Activated CD4-positive, CD25-positive, alpha-beta regulatory T cell treated with anti-CD3 and anti-CD28 coated beads, Interleukin-2, amount 50 U/mL, for 16 hours (primary cell): ENCODE results near the gene MAPK10.
"Not testable (repeated sequence)": the region's sequence is repeated elsewhere in the genome, so short reads cannot be mapped to it uniquely, and the experiment has no call there.

Experiments
- DNase-seq: peaks from one replicate; pipeline ENCODE4 v3.0.0-alpha.2; 2020; ENCODE audit warnings: low read depth, low spot score

The MAPK10 gene

DNA sequence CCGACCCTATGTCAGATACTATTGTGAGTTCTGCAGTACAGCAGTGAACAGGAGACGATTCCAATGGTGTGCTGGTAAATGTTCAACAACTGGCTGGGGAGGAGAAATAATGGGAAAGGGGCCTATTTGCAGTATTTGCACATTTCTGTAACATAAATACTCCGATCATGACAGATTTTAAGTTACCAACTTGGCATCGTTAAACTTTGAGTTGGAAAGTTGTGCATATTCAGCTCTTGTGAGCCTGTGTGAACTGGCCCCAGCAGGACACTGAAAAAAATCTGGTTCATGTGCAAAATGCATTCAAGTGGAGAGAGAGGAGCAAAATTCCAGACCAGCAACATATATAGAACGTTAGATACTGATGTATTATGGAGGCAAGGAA is 175.0 kb downstream of the MAPK10 start:
- no peak for DNase-seq

DNA sequence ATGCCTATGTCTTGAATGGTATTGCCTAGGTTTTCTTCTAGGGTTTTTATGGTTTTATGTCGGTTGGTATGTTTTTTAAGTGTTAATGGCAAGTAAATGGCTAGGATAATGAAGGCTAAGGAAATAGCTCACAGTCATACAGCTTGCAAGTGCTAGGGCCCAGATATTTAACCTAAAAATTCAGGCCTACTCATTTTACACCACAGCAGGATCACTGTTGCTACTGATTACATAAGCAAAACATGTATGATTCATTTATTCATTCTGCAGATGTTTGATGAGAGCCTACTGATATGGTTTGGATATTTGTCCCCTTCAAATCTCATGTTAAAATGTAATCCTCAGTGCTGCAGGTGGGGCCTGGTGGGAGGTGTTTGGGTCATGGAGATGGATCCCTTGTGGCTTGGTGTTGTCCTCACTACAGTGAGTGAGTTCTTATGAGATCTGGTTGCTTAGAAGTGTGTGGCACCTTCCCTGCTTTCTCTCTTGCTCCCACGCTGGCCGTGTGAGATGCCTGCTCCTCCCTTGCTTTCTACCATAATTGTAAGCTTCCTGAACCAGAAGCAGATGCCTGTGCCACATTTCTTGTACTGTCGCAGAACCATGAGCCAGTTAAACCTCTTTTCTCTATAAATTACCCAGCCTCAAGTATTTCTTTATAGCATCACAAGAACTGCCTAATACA is 175.5 kb downstream of the MAPK10 start:
- DNase-seq: no peak

DNA sequence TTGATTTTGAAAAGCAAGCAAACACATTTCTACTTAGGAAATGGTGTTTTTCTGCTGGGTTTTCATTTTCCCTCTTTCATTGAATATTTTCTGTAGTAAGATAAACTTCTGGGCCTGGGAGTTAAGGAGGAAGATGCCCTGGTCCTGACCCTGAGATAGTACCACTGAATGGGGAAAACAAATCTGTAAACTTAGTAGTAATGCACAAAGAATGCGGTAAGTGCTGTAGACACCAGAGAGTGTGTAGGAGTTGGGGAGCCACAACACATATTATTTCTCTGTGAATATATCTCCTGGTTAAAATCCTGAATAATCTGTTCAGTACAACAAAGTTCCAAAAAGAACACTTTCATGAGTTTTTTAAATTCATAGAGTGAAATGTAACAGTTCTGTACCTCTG is 178.3 kb downstream of the MAPK10 start:
- DNase-seq: no peak

DNA sequence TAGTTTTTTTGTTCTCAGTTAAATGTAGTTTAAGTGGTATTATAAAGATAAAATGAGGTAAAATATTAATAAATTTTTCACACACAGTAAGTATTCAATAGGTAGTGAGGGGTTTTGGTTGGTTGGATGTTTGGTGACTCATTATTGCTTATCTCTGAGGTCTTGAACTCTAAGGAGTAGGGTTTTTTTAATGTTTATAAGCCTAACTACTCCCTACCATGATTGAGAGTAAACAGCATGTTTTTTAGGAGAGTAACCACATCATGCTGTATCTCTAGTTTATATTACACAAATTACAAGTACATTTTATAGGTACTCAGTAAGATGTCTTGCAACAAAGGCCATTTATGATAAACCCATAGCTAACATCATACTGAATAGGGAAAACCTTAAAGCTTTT is 181.6 kb downstream of the MAPK10 start:
- no peak for DNase-seq

DNA sequence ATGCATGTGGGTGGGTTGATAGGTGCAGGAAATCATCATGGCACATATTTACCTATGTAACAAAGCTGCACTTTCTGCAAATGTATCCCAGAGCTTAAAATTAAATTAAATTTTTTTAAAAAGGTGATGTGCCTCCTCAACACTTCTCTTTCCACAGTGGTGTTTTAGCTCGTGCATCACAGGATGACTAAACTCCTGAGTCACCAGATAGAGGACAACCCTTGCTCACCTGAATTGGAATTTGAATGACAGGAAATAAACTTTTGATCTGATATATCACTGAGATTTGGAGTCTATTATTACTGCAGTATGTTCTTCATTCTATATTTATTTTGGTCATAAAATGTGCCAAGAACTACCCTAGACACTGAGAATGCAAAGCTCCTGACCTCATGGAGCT is 185.3 kb downstream of the MAPK10 start:
- no peak for DNase-seq

DNA sequence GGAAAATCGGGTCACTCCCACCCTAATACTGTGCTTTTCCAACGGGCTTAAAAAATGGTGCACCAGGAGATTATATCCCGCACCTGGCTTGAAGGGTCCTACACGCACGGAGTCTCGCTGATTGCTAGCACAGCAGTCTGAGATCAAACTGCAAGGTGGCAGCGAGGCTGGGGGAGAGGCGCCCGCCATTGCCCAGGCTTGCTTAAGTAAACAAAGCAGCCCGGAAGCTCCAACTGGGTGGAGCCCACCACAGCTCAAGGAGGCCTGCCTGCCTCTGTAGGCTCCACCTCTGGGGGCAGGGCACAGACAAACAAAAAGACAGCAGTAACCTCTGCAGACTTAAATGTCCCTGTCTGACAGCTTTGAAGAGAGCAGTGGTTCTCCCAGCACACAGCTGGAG is 191.5 kb downstream of the MAPK10 start:
- DNase-seq: not testable (repeated sequence)

DNA sequence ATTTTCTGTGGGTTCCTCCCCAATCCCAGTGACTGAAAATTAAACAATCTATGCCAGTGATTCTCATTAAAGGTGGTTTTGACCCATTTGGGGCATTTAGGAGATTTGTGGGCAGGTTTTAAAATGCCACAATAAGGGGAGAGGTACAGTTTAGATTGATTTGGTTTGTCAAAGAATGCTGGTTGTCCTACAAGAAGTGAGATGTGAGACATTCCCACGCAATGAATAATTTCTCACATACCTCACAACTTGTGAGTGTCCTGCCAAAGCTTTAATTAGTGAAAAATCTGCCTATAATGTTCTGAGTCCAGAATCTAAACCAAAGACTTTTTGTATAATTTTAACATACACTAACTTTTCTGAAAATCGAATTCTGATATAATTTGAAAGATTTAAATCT is 199.4 kb downstream of the MAPK10 start:
- no peak for DNase-seq

DNA sequence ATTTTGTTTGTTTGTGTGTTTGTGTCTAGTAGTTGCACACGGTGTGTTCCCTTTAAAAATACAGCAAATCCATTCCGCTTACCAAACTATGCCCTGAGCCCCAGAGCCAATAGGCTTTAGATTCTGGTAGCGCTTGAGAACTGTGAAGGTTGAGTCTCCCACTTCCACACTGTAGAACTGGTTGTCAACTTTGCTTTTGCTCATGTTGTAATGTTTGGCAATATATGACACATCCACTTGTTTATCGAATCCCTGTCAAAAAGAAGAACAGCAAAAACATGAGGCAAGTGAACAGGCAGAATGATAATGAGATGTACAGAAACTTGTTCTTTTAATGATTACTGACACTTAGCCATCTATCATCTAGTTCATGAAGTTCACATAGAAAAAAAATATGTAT is 200.6 kb downstream of the MAPK10 start:
- no peak for DNase-seq

DNA sequence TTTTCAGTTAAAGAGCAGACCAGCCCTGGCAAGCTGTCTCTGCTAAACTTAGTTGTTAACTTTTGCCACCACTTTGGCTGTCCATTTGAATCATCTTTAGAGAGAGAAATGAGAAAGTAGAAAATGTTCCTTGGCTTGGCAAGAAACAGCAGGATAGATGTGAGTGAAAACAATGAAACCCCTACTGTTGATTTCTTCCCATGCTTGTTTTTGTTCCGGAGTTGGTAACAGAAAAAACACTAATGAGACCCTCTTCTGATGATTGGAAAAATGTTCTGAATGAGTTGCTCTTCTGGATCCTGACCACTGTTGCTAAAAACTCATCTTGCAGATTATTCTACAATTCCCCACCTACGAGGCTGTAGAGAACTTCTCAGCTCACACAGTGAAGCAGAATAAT is 203.3 kb downstream of the MAPK10 start:
- no peak for DNase-seq

DNA sequence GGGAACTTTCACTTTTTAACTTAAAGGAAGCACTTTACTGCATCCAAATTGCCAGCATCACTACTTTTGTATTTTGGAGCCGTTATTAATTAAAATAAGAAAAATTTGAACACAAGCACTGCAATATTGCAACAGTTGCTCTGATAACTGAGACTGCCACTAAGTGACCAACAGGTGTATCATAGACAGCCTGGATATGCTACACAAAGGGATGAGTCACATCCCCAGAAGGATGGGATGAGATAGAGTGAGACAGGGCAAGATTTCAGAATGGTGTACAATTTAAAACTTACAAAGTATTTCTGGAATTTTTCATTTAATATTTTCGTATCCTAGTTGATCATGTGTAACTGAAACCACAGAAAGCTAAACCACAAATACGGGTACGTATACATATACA is 204.1 kb downstream of the MAPK10 start:
- DNase-seq: no peak

DNA sequence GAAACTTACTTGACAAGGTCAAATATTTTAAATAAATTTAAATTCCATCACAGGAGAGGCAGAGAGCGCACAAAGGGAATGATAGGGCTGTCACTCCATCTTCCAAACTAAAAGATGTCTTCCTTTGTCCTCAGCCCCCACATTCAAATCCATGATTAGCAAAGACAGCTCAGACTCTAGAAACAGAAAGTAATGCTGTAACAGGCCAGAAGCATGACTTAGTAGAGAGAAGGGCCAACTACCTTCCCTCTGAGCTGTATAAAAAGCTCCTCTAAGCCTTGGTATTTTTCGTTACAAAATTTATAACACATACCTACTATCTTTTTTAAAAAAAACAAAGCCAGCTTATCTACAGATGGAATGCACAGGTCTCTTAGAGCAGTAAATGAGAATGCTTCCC is 207.4 kb downstream of the MAPK10 start:
- no peak for DNase-seq

DNA sequence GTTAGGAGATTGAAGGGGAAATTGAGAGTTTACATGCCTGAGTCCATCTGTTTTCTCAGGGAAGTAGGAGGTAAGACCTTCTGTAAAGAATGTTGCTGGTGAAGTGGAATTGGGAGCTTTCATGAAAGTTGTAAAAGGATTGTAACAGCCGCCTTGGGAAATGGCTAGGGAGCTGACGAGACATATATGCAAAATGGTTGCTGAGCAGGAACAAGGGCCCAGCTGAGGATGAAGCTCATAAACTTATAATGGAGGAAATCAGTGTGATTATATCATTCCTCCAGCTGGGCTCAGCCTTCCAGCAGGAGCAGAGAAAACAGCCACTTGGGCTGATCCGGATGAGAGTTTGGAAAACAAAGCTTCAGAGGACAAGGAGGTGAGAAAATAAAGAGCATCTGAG is 208.7 kb downstream of the MAPK10 start:
- no peak for DNase-seq

DNA sequence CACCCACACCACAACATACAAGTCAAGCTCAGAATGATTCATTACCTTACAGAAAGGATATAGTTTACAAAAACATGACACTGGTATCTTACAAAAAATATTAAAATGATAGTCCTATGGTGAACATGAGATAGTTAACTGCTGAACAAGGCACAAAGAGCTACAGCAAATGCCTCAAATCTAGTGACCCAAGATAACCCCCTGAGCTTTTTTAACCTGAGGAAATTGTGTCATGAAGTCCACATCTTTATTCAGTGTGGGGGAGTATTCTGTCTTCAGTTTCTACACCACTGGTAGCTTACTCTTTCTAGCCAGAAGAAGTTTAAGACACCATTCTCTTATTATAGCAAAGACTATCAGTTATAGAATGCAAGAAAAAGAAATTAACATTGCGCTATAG is 218.7 kb downstream of the MAPK10 start:
- DNase-seq: no peak

DNA sequence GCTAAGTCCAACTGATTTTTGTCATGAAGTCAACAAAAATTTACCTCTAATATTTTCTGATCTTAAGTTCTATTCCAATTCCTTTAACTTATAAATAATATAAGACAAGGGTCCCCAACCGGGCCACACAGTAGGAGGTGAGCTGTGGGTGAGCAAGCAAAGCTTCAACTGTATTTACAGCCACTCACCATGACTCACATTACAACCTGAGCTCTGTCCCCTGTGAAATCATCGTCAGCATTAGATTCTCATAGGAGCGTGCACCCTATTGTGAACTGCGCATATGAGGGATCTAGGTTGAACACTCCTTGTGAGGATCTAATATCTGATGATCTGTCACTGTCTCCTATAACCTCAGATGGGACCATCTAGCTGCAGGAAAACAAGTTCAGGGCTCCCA is 227.4 kb downstream of the MAPK10 start:
- no peak for DNase-seq

DNA sequence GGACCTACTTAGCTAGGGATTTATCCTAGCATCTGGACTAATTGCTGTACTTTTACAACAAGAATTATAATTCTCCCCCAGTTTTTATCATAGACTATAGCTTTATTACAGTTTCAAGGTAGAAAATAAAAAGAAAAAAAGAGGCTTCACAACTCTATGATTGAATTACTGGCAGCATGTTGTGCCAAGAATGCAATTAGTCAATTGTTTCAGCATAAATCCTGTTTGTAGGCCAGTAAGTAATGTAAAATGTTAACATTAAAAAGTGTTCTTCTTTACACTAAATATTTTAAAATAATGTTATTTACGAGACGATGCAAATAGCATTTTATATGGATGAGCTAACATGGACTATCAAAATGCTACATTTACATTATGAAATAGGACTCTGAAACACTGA is 228.4 kb downstream of the MAPK10 start:
- no peak for DNase-seq

DNA sequence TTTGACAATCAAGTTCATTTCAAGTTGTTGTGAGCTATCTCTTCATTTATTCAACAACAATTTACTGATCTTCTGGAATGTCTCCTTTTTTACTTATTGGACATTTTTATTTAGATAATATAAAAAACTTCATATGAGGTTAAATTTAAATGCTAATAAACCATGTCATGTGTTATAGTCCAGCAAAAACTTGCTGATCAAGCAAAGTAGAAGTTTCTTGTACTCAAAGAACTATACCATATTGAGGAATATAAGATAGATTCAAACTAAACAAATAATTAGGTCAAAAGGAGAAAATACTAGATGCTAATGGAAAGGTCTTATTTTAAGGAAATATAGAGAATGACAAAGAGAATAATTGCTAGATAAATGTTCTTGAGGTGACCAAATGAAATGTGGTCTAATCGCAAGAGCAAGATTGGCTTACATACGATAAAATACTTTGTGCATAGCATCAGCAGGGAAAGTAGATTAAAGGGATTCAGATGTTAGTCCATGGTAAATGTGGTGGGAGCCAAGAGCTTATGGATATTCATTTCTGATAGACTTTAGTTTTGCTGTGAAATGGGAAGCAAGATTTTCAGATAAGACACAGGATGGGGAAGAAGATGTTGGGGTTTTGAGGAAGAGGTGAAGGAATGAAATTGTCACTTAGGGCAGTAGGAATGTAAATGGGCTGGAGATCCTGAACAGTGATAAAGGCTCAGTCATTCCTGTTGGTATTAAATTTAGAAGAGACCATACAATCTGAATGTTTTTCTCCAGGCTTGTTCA is 229.5 kb downstream of the MAPK10 start:
- no peak for DNase-seq

DNA sequence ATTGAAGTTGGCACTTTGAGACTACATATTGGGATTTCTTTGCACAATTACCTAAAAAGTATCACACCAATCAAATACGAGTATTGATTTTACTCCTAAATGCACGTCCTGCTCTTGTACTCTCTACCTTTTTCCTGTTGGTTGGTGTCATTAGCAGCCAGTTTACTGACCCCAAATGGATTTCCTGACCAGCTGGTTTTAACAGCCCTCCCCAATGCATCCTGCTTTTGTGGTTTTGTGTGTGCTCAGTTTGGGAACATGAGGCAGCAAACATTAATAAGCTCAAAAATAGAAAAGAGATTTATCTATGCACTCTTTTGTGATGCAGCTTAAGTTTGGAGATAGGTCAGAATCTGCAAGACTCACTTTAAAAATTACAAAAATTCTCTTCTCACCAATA is 230.3 kb downstream of the MAPK10 start:
- no peak for DNase-seq

DNA sequence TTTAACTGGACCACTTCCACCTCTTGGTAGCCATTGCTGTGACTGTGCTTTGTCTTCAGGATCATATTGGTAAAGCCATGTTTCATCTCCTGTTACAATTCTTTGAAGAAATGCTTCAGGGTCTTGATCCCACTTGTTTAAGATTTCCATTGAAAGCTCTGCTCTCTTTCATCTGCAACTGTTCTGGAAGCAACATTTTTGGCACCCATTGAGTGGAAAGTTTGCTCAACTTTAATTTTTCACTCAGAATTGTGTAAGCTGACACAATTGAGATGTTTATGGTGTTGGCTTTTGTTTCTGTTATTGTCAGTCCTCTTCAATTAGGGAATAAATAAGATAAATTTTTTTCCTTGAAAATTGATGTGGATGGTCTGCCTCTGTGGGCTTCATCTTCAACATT is 237.4 kb downstream of the MAPK10 start:
- DNase-seq: no peak

DNA sequence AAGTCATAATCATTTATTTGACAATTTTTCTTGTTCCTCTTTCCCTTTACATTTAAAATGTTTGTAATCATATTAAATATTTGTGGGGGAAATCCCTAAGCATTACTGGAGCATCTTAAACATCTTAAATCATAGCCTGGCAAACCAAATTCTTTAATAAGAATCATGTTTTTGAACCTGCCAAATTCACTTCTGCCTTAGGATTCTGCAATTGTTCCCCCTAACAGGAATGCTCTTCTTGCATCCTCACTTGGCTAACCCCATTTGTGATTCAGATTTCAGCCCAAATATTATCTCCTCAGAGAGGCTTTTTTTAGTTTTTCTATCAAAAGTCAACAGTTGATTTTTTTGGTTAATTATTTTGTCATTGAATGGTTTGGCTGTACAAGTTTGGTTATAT is 241.1 kb downstream of the MAPK10 start:
- no peak for DNase-seq

DNA sequence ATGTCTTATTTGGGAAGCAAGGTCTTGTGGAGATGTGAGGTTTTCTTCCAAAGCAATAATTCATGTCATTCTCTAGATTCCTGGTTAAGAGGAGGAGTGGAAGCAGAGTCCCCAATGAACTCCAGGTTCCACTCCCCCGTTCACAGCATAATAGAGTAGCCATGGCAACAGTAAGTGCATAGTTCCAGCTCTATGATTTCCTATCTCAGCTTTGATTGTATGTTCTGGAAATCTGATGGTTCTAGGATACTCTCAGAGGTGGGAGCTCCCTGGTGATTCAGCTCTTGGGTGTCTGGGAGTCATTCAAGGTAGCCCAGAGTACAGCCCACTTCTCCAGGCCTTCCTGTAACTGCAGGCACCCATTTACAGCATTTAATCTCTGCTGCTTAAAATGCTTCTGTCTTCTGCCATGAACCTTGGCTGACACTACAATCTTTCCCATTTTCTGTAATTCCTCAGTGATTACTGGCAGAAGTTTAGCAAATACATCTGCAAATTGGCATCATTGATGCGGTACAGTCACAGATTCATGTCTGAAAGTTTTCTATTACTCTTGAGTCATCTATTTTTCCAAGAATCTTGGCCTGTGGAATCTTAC is 242.0 kb downstream of the MAPK10 start:
- DNase-seq: no peak

DNA sequence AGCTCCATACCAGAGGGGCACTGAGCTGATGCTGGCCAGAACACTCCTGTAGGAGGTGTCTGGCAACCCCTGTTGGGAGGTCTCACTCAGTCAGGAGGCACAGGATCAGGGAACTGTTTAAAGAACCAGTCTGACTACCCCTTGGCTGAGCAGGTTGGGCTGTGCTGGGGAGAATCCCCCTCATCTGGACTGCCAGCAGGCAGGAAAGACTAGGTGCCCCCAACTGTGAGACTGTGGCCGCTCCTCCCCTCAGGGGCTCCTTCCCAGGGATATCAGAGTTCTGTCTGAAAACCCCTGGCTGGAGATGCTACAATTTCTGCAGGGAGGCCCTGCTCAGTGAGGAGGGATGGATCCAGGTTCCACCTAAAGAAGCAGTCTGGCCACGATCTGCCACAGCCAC is 245.3 kb downstream of the MAPK10 start:
- no peak for DNase-seq

DNA sequence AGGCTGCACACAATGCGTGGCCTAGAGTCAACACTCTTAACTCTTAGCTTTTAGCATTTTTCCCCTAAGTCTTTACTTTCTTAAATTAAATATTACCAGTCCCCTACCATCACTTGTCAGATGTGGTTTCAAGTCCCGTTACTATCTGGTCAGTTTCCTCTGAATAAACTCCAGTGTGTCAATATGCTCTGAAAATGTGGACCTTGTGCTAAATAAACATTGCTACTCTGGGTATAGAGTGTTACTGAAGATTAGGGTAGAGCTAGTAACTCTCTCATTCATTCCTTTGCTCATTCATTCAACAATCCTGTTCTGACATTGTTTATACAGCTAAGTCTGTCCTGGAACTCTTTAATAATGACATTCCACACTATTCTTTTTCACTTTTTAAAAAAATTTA is 251.0 kb downstream of the MAPK10 start:
- no peak for DNase-seq

DNA sequence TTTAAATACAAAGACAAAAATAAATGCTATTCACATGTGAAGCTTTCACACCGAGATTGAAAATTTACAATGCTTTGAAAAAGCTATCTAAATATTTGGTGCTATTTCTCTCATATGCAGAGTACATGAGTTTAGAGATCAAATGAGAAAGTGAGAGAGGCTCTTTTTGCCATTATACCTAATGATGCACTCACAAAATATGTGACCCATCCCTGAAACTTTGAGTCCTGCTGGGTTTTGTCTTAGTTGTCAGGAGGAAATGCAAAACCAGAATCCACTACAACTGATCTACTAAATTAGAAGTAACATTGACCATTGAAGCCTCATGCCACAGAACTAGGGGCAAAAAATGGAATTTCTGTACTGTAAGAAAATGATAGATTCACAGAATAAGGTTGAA is 251.7 kb downstream of the MAPK10 start:
- no peak for DNase-seq
